HG03064 (cell line): ENCODE results near the gene ZFP69.
"Not testable (repeated sequence)": the region's sequence is repeated elsewhere in the genome, so short reads cannot be mapped to it uniquely, and the experiment has no call there.

ENCODE experiments used
- ATAC-seq: cut with Tn5 transposase; IDR thresholded peaks from one replicate; pipeline ENCODE4 v1.9.1; 2021; ENCODE audit warnings: low read depth; ENCODE audit not compliant: unreplicated experiment

Gene ZFP69

DNA sequence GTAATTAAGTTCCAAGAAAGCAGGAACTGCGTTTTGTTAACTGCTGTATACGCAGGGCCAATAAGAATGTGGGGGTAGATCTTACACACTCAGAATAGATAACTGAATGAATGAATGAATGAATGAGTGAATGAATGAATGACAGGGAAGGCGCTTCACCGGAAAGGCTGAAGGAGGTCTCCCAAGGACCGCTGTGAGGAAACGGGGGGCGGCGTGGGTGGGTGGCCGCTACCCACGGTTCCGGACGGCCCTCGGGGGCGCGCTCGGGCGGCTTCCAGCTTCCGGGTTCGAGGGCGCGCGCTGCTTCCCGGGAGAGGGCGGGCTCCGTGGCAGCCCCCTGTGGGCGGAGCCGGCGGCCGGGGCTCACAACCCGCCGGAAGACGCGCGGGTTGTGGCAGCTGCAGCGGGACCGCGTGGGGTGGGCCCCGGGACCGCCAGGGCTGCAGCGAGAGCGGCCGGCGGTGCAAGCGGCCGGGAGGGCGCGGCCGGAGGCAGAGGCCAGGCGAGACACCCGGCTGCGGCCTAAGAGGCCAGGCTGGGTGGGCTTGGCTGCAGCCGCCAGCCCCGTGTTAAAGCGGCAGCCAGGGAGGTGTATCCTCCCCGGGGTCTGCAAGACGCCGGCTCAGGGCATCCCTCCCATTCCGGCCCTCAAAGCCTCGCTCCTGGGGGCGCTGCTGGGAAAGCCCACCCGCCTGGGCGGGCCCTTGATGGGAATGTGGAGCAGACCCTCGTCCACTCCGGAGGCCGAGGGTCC lies at the start of gene ZFP69:
ZFP69 (plus strand) TSS at position 367 of the 754 bp plus-strand sequence. CDS start 2,072 bp downstream, outside the sequence.
- ATAC-seq = peak; percentile 69

DNA sequence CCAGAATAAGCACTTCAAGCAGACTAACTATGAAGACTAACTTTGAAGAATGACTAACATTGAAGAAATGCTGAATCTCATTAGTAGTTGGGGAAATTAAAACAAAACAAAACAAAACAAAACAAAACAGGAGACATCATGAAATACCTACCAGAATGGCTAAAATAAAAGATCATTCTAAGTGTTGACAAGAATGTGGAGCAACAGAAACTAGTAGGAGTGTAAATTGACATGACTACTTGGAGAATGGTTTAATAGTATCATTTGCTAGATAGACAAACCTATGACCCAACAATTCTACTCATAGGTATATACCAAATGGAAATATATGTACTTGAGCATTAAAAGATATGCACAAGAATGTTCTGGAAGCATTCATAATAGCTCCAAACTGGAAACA lies 45.7 kb upstream of the ZFP69 start:
- no peak for ATAC-seq

DNA sequence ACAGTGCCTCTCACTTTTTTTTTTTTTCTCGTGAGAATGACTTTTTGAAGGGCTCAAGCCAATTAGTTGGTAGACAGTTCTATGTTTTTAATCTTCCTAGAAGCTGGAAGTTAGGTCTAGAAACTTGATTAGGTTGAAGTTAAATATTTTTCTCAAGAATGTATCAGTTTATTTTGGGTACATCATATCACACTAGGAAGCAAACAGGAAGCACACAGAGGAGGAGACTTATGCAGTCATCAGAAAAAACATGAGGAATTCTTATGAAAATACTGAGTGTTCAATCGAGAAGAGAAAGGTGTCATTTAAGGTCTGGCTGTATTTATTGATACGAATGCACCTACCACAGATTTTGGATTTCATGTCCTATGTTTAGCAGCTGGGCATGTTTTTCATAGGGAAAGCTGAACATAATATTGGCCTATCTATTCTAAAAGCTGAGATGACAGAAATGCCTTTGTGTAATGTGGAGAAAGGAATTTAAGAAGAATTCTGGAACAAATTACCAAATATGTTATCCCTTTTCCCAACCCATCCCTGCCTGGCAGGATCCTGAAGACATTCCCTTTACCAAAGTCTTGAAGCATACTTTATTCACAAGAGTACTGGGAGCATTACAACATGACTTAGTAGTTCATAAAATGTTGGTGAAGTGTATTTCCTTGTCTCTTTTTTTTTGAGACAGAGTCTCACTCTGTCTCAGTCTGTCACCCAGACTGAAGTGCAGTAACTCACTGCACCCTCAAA lies 44.3 kb upstream of the ZFP69 start:
- ATAC-seq = no peak

DNA sequence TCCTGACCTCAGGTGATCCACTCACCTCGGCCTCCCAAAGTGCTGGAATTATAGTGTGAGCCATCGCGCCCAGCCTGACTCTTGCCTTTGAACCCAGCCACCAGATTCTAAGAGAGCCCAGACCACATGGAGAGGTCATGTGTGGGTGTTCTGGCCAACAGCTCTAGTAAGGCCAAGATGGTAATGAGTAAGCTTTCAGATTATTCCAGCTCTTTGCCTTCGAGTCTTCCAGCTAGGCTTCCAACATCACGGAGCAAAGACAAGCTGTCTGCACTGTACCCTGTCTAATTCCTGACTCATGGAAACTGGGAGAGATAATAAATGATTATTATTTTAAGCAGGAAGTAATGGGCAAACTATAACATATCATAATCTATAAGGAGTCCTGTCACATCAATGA lies 41.6 kb upstream of the ZFP69 start:
- ATAC-seq = no peak

DNA sequence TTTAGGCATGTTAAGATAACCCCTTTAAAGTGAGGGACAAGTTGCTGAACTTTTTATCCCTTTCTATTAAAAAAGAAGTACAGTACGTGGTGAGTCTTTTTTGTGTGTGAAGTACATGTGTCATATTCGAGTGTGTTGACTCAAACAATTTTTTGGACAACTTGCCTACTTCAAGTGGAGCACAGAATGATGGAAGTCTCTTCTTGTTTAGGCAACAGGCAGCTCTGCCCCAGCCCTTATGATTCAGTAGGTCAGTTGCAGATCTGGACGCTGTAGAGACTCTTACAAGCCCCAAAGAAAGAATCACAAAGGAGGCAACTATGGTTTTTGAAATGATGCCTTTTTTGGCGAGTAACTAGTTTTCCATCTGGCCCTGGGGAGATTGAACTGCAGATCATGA lies 41.2 kb upstream of the ZFP69 start:
- ATAC-seq = no peak

DNA sequence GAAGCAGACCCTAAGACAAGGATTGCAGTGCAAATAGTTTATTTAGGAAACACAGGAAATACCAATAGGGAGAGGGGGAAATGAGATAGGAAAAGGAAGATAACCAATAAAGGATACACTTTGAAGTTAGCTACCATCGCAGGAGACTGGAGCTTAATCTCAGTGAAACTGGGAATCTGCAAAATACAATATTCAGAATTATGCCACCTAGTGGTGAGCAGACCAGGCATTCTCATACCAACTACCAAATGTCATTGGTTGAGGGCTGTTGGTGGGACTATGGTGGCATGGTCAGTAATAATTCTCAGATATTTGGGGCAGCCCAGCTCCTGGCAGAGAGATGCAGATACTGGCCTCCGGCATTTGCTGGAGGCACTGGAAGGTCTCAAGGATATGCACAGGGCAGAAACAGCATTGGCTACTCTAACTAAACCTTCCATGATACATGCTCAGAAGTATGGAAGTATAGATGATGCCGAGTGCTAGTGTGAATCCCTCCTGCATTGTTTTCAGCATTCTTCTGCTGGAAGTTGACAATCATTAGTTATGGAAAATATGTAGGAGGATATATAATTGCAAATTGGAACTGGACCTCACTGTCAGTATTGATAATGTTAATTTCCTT lies 38.6 kb upstream of the ZFP69 start:
- ATAC-seq = no peak

DNA sequence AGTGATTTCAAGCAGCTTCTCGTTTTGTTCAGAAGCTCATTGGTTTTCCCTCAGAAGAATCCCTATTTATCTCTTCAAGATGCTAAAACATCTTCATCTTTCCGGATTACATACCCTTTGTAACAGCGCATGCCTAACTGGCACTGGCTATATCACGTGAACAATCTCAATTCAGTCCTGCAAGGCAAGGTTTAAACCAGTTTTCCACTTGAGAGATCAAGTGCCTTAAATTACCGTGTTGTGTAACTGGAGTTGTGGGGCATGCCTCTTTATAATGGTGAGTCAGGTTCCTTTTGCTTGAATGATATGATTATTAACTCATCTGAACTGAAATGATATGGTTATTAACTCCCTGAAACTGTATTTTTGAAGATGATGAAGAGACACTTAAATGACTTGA lies 37.8 kb upstream of the ZFP69 start:
- no peak for ATAC-seq

DNA sequence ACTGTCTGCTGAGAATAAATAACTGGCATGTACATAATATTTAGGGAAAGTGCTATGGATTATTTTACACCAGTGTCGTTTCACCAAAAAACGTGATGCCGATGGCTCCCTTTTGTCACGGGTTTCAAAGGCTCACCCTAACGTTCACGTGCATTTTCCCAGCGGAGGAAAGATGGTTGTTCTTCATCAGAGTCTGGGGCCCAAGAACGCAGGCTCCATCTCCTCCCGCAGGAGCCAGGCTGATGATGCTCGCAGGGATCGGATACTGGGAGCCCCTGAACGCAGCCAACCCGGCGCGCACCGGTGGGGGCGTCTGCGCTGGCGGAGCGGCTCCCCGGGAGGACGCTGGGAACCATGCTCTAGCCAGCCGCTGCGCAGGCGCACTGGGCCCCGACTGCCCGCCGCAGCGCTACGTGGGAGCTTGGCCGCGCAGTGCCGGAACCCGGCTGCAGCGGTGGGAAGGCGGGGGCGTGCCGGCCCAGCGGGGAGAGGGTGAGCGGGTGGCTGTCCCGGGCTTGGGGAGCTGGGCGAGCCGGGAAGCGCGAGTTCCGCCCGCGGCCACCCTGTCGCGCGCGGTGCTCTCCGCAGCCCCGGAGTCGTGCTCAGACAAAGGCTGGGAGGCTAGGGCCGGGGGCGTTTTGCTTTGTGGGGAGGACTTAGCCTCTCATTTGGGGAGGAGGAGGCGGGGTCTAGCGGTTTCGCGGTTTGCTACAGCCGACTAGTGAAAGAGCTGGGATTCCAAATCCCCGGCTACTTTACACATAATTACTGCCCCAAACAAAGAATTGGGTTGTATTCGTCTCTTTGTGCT lies 27.2 kb upstream of the ZFP69 start, which contains the start of gene ZFP69B:
ZFP69B (plus strand) TSS at position 793 of the 811 bp plus-strand sequence. CDS start 486 bp downstream, outside the sequence.
- ATAC-seq = peak; percentile 82

DNA sequence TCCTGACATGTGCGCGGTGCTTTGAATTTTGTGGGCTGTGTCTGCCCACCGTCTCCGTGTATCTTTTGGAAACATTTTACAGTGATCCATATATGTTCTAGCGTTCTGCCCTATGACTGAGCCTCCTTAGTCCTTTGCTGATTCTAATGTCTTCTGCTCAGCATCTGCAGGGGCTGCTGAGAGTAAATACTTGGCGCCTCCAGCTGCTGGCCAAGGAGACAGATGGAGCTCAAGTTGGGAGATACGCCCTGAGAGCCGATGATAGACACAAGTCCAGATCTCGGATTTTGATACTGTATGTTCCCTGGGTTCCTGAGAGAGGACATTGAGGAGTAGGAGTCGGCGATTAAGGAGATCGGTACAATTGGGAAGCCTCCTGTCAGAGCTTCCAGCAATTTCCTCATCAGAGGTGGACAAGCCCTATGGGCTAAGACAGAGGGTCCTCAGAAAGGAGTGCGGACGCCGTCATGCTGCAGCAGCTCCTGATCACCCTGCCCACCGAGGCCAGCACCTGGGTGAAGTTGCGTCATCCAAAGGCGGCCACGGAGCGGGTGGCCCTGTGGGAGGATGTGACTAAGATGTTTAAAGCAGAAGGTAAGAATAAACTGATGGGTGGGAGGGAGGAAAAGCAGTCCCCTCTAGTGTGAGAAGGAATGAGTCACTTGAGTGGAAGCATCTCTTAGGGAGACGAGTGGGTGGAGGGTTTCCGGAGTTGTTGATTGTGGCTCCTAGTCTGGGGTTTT lies 26.4 kb upstream of the ZFP69 start:
- peak; percentile 10 for ATAC-seq

DNA sequence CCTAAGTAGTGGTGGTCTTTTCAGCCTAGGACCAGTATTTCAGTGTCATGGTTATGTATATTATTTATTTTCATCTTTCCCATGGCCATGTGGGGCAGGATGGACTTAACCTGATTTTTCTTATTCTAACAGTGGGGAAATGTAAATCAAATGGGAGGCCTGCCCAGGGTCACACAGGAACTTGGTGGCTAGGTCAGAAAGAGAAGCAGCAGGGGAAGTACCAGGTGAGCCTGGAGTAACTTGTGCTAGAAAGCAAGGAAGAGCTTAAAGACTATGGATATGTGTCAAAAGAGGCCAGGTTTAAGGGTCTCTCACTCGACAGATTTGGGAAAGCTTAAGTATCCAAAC lies 25.9 kb upstream of the ZFP69 start:
- no peak for ATAC-seq

DNA sequence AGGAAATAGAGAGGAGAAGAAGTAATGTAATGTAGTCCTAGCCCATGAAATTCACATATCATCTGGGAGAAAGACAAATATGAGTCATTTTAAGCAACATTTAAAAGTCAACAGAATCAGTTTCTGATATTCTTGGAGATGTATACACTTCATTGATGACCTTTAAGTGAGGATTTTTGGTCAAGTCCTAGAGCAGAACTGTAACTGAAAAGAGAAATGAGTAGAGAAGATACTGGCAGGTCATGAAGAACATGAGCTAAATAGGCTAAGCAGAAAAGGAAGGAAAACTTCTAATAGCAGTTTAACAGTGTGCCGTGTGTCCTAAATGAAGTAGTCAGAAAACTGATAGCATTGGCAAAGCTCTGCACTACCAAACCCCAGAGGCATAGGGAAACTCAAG lies 22.2 kb upstream of the ZFP69 start:
- ATAC-seq = no peak

DNA sequence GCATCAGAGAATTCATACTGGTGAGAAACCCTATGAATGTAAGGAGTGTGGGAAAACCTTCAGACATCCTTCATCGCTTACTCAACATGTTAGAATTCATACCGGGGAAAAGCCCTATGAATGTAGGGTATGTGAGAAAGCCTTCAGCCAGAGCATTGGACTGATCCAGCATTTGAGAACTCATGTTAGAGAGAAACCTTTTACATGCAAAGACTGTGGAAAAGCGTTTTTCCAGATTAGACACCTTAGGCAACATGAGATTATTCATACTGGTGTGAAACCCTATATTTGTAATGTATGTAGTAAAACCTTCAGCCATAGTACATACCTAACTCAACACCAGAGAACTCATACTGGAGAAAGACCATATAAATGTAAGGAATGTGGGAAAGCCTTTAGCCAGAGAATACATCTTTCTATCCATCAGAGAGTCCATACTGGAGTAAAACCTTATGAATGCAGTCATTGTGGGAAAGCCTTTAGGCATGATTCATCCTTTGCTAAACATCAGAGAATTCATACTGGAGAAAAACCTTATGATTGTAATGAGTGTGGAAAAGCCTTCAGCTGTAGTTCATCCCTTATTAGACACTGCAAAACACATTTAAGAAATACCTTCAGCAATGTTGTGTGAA lies 14.0 kb upstream of the ZFP69 start:
- ATAC-seq = no peak

DNA sequence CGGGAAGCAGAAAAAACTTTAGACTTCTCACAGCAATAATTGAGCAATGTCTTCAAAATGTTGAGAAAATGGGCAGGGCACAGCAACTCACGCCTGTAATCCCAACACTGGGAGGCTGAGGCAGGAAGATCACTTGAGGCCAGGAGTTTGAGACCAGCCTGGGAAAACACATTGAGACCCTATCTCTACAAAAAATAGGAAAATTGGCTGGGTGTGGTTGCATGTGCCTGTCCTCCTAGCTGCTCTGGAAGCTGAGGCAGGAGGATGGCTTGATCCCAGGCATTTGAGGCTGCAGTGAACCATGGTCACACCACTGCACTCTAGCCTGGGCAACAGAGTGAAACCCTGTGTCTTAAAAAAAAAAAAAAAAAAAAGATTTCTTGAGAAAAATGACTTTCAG lies 7.8 kb upstream of the ZFP69 start:
- no peak for ATAC-seq

DNA sequence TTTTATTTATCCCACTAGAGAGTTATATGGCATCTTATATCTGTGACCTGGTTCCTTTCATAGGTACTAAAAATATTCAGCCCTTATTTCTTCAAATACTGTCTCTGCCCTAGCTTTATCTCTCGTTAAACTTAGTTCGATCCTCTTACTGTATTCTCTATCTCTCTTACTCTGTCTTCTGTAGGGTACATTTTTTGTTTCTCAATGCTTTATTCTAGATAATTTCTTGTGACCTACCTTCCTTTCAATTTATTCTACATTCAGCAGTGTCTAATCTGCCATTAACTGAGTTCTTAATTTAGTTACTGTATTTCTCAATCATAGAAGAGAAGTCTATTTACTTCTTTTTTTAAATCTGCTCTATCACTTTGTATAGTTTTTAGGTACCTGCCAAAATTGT lies 1.8 kb upstream of the ZFP69 start:
- ATAC-seq = no peak

DNA sequence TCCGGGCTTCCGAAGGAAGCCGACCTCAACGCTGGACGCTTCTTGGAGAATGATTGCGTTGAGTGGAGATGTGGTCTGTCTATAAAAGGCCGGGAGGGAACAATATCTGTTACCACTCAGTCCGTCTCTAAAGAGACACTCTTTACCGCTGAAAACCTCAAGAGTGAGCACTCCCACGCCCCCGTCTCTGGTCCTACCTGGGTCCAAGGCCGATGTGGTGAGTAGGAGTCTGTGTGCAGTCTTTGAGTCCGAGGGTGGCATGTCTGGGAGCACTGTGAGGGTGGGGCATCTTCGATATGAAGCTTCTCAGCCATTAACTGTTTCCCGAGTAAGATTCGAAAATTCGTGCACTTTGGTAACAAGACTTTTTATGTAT lies 576 bp downstream of the ZFP69 start:
- ATAC-seq = no peak

DNA sequence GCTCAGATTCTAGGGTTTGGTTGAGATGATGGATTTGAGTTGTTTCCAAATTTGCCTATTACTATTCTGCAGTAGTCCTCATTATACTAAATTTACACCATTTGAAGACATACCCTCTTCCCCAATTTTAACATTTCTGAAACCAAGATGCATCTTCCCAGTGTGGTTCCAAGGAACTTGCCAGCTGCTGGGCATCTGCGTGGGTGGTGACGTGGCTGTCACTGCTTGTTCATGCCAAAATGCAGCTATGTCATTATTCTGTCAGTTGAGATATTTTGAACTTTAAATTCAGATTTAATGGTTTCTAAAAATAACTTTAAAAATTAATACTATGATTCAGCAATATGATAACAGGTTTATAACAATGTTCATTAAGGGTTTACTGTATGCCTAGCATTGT lies 1.2 kb downstream of the ZFP69 start:
- no peak for ATAC-seq

DNA sequence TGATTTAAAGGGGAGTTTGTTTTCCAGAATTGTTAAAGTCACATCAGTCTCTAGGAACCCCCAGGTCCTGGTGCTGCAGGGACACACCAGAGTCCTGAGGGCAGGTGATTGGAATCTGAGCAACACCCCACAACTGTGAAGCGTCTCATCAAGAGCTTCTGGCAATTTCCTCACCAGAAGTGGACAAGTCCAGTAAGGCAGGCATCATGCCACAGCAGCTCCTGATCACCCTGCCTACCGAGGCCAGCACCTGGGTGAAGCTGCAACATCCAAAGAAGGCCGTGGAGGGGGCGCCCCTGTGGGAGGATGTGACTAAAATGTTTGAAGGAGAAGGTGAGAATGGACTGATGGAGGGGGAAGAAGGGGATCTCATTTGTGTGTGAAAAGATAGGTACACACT lies 2.1 kb downstream of the ZFP69 start:
- no peak for ATAC-seq

DNA sequence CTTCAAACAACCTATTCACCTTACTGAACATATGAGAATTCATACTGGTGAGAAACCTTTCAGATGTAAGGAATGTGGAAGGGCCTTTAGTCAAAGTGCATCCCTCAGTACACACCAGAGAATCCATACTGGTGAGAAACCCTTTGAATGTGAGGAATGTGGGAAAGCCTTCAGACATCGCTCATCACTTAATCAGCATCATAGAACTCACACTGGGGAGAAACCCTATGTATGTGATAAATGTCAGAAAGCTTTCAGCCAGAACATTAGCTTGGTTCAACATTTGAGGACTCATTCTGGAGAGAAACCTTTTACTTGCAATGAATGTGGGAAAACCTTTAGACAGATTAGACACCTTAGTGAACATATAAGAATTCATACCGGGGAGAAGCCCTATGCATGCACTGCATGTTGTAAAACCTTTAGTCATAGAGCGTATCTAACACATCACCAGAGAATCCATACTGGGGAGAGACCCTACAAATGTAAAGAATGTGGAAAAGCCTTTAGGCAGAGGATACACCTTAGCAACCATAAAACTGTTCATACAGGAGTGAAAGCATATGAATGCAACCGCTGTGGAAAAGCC lies 18.3 kb downstream of the ZFP69 start:
- ATAC-seq = no peak

DNA sequence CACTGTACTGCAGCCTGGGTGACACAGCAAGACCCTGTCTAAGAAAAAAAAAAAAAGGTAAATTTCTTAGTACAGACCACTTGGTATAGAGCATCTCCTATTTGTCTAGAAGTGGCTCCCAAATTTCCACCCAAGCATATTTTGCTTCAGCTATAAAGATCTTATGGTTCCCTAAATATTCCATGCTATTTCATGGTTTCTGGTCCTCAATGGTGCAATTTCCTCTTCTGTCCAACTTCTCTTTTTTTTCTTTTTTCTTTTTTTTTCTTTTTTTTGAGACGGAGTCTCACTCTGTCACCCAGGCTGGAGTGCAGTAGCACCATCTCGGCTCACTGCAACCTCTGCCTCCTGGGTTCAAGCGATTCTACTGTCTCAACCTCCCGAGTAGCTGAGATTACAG lies 25.6 kb downstream of the ZFP69 start:
- ATAC-seq = not testable (repeated sequence)
